GM21360 (cell line): ENCODE measurements around the gene XYLT1.
"Not testable (repeated sequence)": the region's sequence is repeated elsewhere in the genome, so short reads cannot be mapped to it uniquely, and the experiment has no call there.

ENCODE experiments used
- ATAC-seq: cut with Tn5 transposase; IDR thresholded peaks from one replicate; pipeline ENCODE4 v1.9.1; 2021; ENCODE audit warnings: mild to moderate bottlenecking, moderate library complexity; ENCODE audit not compliant: unreplicated experiment

Gene XYLT1

GRCh38 chr16:17433577-17434451 lies 36.9 kb downstream of the XYLT1 start:
- ATAC-seq: no peak

- no peak for ATAC-seq
Observed at GRCh38 chr16:17432901-17433576, 37.7 kb downstream of the XYLT1 start.

DNA sequence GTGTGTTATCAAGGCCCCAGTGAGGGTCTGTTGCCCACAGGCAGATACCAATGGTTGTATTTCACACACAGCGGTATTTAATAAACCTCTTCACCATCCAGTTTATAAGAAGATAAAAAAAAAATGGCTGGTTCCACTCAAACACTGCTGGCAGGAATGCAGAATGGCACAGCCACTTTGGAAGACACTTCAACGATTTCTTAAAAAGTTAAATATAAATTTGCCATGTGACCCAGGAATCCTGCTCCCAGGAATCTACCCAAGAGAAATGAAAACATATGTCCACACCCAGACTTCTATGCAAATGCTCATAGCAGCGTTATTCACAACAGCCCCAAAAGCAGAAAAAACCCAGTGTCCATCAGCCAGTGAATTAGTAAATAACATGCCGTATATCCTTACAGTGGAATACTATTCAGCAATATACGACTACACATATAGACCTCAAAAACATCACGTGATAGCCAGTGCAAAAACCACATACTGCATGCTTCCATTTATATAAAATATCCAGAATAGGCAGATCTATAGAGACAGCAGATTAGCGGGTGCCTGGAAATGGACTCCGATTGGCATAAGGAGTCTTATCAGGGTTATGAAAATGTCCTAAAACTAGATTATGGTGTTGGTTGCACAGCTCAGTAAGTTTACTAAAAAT lies 38.7 kb downstream of the XYLT1 start:
- no peak for ATAC-seq

DNA sequence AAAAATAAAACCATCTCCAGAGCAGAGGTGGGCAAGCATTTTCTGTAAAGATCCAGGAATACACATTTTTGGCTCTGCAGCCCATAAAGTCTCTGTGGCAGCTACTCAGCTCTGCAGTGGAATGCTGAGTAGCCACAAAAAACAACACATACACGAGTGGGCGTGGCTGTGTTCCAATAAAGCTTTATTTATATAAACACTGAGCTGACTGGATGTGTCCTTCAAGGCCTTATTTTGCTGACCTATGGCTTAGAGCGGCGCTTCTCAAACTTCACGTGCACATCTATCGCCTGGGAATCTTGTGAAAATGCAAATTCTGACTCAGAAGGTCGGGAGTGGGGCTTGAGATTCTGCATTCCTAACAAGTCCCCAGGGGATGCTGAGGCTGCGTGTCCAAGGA lies 39.7 kb downstream of the XYLT1 start:
- ATAC-seq: no peak

GRCh38 chr16:17426451-17426850 lies 44.3 kb downstream of the XYLT1 start:
- no peak for ATAC-seq

DNA sequence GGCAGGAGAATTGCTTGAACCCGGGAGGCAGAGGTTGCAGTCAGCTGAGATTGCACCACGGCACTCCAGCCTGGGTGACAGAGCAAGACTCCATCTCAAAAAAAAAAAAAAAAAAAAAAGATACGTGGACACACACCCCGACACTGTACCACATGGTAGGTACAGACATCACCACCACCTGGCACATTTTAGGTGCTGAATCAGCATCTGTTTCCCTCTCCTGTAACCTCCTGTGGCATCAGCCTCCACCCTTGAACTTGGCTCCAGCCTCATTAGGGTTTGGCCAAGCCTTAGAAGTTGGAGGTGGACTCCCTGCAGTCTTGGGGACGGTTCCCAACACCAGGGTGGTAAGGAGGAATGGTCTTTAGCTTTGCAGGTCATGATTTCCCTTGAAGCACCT lies 46.0 kb downstream of the XYLT1 start:
- ATAC-seq: no peak

GRCh38 chr16:17423221-17423620 lies 47.5 kb downstream of the XYLT1 start:
- ATAC-seq: no peak

DNA sequence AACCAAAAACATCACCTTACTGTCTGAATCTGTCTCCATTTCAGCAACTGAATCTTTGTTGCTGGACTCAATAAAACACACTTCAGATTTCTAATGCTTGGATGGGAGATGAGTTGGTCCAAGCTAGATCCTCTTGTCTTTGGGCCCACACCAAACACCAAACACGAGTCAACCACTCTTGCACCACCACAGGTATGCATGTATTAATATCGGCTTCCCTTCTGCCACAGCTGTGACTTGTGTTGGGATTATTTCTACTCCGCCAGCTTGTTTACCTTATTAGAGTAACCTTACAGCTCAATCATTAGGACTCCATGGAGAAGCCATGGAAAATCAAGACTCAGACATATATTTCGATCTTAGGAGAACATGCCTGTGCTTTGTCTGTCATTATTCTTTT lies 49.9 kb downstream of the XYLT1 start:
- no peak for ATAC-seq

DNA sequence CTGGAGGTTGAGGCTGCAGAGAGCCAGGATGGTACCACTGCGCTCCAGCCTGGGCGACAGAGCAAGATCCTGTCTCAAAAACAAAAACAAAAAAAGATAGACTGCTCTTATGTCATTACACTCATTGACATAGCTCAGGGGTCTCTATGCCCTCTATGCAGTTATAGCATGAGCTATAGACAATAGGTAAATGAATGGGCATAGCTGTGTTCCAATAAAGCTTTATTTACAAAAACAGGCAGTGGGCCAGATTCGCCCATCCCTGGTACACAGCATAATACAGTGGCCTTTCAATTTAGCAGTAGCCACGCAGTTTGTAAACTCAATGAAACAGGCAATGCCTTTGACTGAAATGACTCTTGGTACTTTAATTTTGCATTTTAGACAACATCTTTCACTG lies 51.5 kb downstream of the XYLT1 start:
- ATAC-seq: no peak

- ATAC-seq: no peak
Observed at GRCh38 chr16:17417740-17418139, 53.0 kb downstream of the XYLT1 start.

GRCh38 chr16:17416461-17417311 lies 54.1 kb downstream of the XYLT1 start:
- ATAC-seq: peak; percentile 94

- no peak for ATAC-seq
Observed at GRCh38 chr16:17414916-17415315, 55.8 kb downstream of the XYLT1 start.

DNA sequence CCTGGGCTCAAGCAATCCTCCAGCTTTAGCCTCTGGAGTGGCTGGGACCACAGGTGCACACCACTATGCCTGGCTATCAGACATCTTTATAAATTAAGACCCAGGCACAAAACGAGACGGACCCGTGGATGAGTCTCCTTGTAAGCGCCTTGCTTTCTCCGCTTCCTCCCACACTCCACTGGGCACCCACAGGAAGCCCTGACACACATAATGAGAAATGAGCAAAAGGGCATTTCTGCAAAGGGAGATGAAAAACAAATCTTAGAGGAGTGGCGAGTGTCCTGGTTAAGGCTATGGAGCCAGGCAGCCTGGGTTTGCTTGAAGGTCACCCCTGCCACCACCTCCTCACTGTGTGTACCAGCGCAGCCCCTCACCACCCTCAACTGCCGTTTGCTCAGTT lies 56.3 kb downstream of the XYLT1 start:
- no peak for ATAC-seq

DNA sequence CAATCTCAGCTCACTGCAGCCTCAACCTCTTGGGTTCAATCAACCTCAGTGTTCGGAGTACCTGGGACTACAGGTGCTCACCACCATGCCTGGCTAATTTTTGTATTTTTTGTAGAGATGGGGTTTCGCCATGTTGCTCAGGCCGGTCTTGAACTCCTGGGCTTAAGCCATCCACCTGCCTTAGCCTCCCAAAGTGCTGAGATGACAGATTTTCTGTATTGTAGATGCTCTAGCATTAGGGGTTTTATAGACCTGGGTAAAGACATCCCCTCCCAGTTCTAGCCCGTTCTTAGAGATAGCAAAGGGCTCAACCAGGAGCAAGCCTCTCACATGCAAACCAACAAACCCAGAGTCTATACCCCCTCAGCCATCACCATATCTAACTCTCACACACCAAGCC lies 57.3 kb downstream of the XYLT1 start:
- ATAC-seq: no peak

GRCh38 chr16:17412791-17413190 lies 58.0 kb downstream of the XYLT1 start:
- ATAC-seq: no peak

- no peak for ATAC-seq
Observed at GRCh38 chr16:17412221-17412620, 58.5 kb downstream of the XYLT1 start.

DNA sequence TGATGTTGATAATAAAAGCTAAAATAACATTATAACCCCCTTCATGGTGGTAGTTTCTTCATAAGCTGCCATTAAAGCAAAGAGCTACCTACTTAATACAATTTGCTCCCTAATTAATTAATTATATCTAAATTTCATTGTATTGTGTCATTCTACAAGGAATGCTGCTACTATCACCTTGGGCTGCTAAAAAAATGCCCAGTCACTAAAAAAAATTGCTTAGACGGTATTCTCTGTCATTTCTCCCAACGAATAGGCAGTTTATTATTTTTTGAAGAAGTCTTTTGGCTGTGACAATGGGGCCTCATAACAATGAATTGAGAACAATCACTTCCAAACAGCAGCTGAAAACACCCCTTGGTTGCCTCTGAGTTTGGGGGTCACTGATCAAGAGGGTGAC lies 59.5 kb downstream of the XYLT1 start:
- ATAC-seq: no peak

DNA sequence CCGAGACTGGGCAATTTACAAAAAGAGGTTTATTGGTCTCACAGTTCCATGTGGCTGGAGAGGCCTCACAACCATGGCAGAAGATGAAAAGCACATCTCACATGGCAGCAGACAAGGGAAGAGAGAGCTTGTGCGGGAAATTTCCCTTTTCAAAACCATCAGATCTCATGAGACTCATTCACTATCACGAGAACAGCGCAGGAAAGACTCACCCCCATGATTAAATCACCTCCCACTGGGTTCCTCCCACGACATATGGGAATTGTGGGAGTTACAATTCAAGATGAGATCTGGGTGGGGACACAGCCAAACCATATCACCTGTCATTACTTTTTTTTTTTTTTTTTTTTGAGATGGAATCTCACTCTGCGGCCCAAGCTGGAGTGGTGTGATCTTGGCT lies 60.4 kb downstream of the XYLT1 start:
- not testable (repeated sequence) for ATAC-seq

GRCh38 chr16:17409894-17410293 lies 60.9 kb downstream of the XYLT1 start:
- ATAC-seq: no peak

DNA sequence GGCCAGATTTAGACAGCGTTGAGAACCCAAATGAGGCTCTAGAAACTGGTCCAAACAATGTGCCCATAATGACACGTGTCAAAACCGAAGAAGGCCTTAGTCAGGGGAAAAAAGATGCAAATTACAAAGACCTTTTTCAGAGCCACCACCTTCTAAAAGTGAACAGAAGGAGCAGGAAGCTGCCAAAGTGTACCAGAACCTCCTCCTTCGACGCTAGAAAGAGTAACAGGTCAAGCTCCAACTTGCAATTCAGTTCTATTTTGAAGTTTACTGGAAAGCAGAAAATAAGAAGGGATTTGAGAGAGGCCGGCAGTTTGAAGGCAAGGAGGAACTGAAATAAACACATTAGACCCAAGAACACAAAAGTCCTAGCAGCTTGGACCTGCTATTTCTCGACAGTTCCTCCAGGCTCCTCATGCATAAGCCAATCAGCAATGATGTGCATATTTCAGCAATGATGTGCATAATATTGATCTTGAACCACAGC lies 61.8 kb downstream of the XYLT1 start:
- ATAC-seq: peak; percentile 57

DNA sequence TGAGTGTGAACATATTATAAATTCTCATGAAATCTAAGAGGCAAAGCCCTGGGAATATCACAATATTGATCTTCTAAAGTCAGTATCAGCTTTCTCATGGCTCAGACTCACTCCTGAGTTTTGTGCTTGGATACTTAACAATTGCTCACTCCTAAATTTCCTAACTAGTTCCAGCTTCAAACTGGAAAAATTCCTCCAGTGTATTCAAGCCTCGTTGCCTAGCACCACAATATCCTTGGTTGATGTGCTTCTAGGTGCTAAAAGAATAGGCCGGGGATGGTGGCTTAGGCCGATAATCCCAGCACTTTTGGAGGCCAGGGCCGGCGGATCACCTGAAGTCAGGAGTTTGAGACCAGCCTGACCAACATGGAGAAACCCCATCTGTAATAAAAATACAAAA lies 62.5 kb downstream of the XYLT1 start:
- no peak for ATAC-seq
